ENCODE results near the gene VIT. TPM values are rescaled to one million over a fixed set of nuclear protein-coding genes. Genes with fewer than 3 reads are reported as not detected.

Gene VIT
- total RNA-seq, result not detected in 2 replicates

GRCh38 chr2:36696533-36696932 is at the start of gene VIT:
Gene VIT, plus strand, starts transcription at chr2:36696707. Its CDS starts 19,664 bp downstream, at chr2:36716371.

Other genes starting within 250 kb of the VIT start
- 41.1 and 52.5 TPM in 2 replicates for gene FEZ2, start 98.5 kb upstream of the VIT start, total RNA-seq